Measurements from ENCODE around the gene GAR1. TPM values are rescaled to one million over a fixed set of nuclear protein-coding genes. Genes with fewer than 3 reads are reported as not detected.
"Not testable (repeated sequence)": the region's sequence is repeated elsewhere in the genome, so short reads cannot be mapped to it uniquely, and the experiment has no call there.

GAR1 gene
- total RNA-seq (2012; rRNA removed), result 4.6 and 5.6 TPM in 2 replicates

DNA sequence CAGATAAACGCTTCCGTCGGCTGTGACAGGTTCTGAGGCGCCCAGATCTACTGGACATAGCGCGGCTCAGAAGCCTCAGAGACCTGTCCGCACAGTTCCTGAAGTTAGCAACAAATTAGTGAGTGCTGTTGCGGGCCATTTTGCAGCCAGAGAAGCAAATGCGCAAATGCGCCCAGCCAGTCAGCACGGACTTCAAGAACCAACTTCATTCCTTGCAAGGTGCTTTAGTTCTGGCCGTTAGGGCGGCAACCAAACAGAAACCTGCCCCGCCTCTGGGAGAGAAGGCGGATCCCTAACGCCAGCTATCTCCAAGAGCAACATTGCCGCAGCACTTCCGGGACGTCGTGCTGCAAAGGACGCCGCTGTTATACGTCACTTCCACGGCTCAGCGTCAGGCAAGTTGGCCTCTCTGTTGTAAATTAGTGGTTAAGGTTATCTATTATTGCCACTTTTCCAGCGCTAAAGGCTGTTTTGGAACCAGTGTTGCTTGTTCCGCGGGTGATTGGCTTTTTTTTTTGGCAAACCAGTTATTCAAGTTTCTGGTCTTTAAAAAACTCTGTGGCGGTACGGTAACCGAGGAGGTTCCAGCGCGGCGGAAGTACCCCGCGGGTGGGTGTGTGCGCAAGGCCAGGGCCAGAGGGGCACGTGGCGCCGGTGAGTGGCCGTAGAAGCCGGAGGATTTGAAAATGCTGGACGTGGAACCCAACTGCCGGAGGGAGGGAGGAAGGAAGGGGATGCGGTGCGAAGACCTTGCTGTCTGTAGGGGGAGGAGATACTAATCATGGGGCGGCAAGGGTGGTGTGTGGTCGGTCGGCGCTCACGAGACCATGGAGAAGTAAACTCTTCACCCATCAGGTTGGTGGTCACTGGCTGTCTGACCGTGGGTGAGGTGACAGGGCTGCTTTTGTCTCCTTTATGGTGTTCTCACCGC, at the start of gene GAR1:
GAR1 (plus strand) TSS at position 612 of the 931 bp plus-strand sequence. CDS start 403 bp downstream, outside the sequence.
- Histone ChIP-seq H3K4me1 (ENCODE audit: control insufficient read depth, insufficient read depth, low read length) (peaks cover 13% of the 10 kb centered on the region), H3K4me3 (ENCODE audit: low read length) (peak within 1 kb of the TSS; percentile 97), H3K27me3 (ENCODE audit: control insufficient read depth, insufficient read depth, low read length) (no peaks in the 10 kb centered on the region), H3K9me3 (replicated peaks; ENCODE audit: low read length) (no peaks in the 10 kb centered on the region), H3K36me3 (ENCODE audit: insufficient read depth, low read length) (peaks cover 15% of the 10 kb centered on the region), H3K4me2 (ENCODE audit: low read length) (peak within 1 kb of the TSS; percentile 93), H3K9ac (ENCODE audit: low read depth, low read length) (peak within 1 kb of the TSS; percentile 85)

- not testable (repeated sequence) for H3K4me1 ChIP-seq (ENCODE audit: control insufficient read depth, insufficient read depth, low read length); H3K27me3 ChIP-seq (ENCODE audit: control insufficient read depth, insufficient read depth, low read length); H3K36me3 ChIP-seq (ENCODE audit: insufficient read depth, low read length); H3K9ac ChIP-seq (ENCODE audit: low read depth, low read length); H3K4me3 ChIP-seq (ENCODE audit: low read length); H3K9me3 ChIP-seq (replicated peaks; ENCODE audit: low read length); H3K4me2 ChIP-seq (ENCODE audit: low read length)
These were observed 33.5 kb upstream of the GAR1 start for GRCh38 chr4:109782092-109782491.

GRCh38 chr4:109786846-109787245, 28.7 kb upstream of the GAR1 start:
- no peaks in the 10 kb centered on the region for H3K27me3 ChIP-seq (ENCODE audit: control insufficient read depth, insufficient read depth, low read length)

GRCh38 chr4:109787807-109788206, 27.8 kb upstream of the GAR1 start:
- H3K4me2 ChIP-seq (ENCODE audit: low read length), result no peak overlapping the region

More at GRCh38 chr4:109786846-109787245, 28.7 kb upstream of the GAR1 start:
- Histone ChIP-seq H3K4me3 (ENCODE audit: low read length) (no peak overlapping the region), H3K36me3 (ENCODE audit: insufficient read depth, low read length) (no peaks in the 10 kb centered on the region), H3K9me3 (replicated peaks; ENCODE audit: low read length) (no peaks in the 10 kb centered on the region), H3K4me2 (ENCODE audit: low read length) (no peak overlapping the region), H3K4me1 (ENCODE audit: control insufficient read depth, insufficient read depth, low read length) (no peaks in the 10 kb centered on the region), H3K9ac (ENCODE audit: low read depth, low read length) (no peak overlapping the region)

DNA sequence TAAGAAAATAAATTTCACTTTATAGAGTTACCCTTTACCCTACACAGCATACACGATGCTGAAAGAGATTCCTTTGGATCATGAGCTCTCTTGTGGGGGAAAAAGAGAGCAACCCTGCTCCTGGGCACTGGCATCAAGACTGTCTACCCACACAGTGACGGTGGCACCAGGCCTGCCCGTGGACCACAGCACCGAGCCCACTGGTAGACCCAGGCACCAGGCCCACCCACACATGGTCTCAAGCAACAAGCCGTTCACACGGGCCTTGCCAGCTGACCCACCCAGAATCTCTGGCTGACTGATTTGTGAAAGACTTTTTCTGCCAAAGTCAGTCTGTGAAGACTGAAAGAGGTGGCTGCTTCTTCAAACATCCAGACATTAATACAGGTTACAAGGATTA, 20.5 kb upstream of the GAR1 start:
- H3K4me1 ChIP-seq (ENCODE audit: control insufficient read depth, insufficient read depth, low read length), result no peaks in the 10 kb centered on the region
- H3K36me3 ChIP-seq (ENCODE audit: insufficient read depth, low read length), result no peaks in the 10 kb centered on the region
- no peak overlapping the region for H3K9ac ChIP-seq (ENCODE audit: low read depth, low read length)
- peaks cover 4% of the 10 kb centered on the region for H3K27me3 ChIP-seq (ENCODE audit: control insufficient read depth, insufficient read depth, low read length)
- no peak overlapping the region for H3K4me2 ChIP-seq (ENCODE audit: low read length)
- no peaks in the 10 kb centered on the region for H3K9me3 ChIP-seq (replicated peaks; ENCODE audit: low read length)
- H3K4me3 ChIP-seq (ENCODE audit: low read length), result no peak overlapping the region

More at GRCh38 chr4:109787807-109788206, 27.8 kb upstream of the GAR1 start:
- H3K9me3 ChIP-seq (replicated peaks; ENCODE audit: low read length), result no peaks in the 10 kb centered on the region
- no peak overlapping the region for H3K9ac ChIP-seq (ENCODE audit: low read depth, low read length)
- no peak overlapping the region for H3K4me3 ChIP-seq (ENCODE audit: low read length)
- H3K4me1 ChIP-seq (ENCODE audit: control insufficient read depth, insufficient read depth, low read length), result no peaks in the 10 kb centered on the region
- no peaks in the 10 kb centered on the region for H3K27me3 ChIP-seq (ENCODE audit: control insufficient read depth, insufficient read depth, low read length)
- no peaks in the 10 kb centered on the region for H3K36me3 ChIP-seq (ENCODE audit: insufficient read depth, low read length)

DNA sequence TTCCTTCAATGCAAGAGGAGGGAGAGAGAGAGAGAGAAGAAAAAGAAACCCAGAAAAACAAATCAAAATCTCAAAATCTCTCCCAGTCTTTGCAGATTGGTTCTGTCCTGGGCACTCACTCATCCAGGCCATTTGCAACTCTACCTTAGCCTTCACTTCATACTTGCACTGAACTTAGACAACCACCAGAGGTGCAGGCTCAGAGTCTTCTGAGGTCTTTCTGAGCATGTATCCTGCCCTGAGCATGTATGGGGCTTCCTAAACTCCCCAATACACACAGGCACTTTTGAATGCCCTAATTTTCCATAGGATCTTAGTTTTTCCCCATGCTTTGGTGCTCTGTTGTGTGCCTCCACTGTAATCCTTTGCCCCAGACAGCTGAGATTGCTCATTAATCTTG, 16.7 kb upstream of the GAR1 start:
- Histone ChIP-seq H3K9me3 (replicated peaks; ENCODE audit: low read length) (no peaks in the 10 kb centered on the region), H3K27me3 (ENCODE audit: control insufficient read depth, insufficient read depth, low read length) (no peaks in the 10 kb centered on the region), H3K4me3 (ENCODE audit: low read length) (no peak overlapping the region), H3K36me3 (ENCODE audit: insufficient read depth, low read length) (no peaks in the 10 kb centered on the region), H3K9ac (ENCODE audit: low read depth, low read length) (no peak overlapping the region), H3K4me2 (ENCODE audit: low read length) (no peak overlapping the region), H3K4me1 (ENCODE audit: control insufficient read depth, insufficient read depth, low read length) (no peaks in the 10 kb centered on the region)

GRCh38 chr4:109801099-109801789, 14.3 kb upstream of the GAR1 start:
- no peak overlapping the region for H3K4me3 ChIP-seq (ENCODE audit: low read length)

DNA sequence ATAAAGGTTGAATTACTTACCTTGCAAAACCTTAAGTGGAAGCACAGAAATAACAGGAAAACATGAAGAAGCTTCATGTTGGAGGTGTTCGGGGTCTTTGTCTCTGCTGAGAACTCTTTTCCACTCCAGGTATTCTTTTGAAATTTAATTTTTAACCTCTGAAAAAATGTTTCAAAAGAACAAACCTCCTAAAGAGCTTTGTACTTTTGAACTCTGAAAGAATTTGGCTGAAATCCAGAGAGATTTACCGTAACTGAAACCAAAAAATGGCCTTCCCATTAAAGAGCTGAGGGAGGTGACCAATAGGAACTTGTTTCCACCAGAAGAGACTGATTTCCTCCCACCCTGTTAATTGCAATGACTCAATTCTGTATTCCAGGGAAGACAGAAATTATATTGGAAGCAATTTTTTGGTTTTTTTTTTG, 13.7 kb upstream of the GAR1 start, which contains the start of gene CFI:
CFI (minus strand) TSS at position 105 of the 425 bp plus-strand sequence; CDS start at position 77, 28 bp downstream.
- no peaks in the 10 kb centered on the region for H3K27me3 ChIP-seq (ENCODE audit: control insufficient read depth, insufficient read depth, low read length)

More at GRCh38 chr4:109801099-109801789, 14.3 kb upstream of the GAR1 start:
- no peak overlapping the region for H3K4me2 ChIP-seq (ENCODE audit: low read length)
- H3K9me3 ChIP-seq (replicated peaks; ENCODE audit: low read length), result no peaks in the 10 kb centered on the region
- H3K4me1 ChIP-seq (ENCODE audit: control insufficient read depth, insufficient read depth, low read length), result no peaks in the 10 kb centered on the region
- no peak overlapping the region for H3K9ac ChIP-seq (ENCODE audit: low read depth, low read length)
- no peaks in the 10 kb centered on the region for H3K27me3 ChIP-seq (ENCODE audit: control insufficient read depth, insufficient read depth, low read length)
- no peaks in the 10 kb centered on the region for H3K36me3 ChIP-seq (ENCODE audit: insufficient read depth, low read length)

DNA sequence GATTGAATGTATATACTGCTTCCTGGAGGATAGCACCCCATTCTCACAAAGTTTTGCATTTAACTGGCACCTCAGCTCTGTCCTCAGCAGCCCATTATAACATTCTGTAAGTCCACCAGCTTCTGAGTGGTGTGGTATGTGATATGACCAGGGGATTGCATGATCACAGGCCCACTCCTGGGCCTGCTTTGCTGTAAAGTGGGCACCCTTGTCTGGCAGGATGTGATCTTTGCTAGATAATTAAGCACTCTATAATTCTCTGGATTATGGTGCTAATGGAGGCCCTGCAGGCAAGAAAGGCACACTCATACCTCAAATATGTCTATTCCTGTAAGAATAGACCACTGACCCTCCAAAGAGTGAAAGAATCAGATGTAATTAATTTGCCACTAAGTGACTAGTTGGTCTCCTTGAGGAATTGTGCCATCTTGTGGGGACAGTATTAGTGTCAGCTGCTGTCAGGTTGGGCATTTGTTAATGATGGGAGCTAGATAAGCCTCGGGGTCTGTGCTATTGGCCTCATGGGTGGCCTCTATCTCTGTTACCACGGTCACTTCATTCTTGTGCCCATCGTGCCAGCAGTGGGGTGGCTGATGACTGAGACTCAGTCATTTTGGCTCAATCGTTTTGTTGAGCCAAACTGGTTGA, 11.5 kb upstream of the GAR1 start:
- no peak overlapping the region for H3K9ac ChIP-seq (ENCODE audit: low read depth, low read length)
- H3K9me3 ChIP-seq (replicated peaks; ENCODE audit: low read length), result no peaks in the 10 kb centered on the region

More for the DNA sequence above, 13.7 kb upstream of the GAR1 start, which contains the start of gene CFI:
- H3K4me2 ChIP-seq (ENCODE audit: low read length), result peak within 1 kb of the TSS; percentile 23
- H3K4me3 ChIP-seq (ENCODE audit: low read length), result no peak within 1 kb of the TSS
- no peaks in the 10 kb centered on the region for H3K36me3 ChIP-seq (ENCODE audit: insufficient read depth, low read length)
- no peaks in the 10 kb centered on the region for H3K4me1 ChIP-seq (ENCODE audit: control insufficient read depth, insufficient read depth, low read length)
- no peaks in the 10 kb centered on the region for H3K9me3 ChIP-seq (replicated peaks; ENCODE audit: low read length)
- no peak within 1 kb of the TSS for H3K9ac ChIP-seq (ENCODE audit: low read depth, low read length)

GRCh38 chr4:109809655-109810054, 5.9 kb upstream of the GAR1 start:
- no peak overlapping the region for H3K4me3 ChIP-seq (ENCODE audit: low read length)
- H3K9ac ChIP-seq (ENCODE audit: low read depth, low read length), result no peak overlapping the region
- H3K9me3 ChIP-seq (replicated peaks; ENCODE audit: low read length), result no peaks in the 10 kb centered on the region
- H3K27me3 ChIP-seq (ENCODE audit: control insufficient read depth, insufficient read depth, low read length), result no peaks in the 10 kb centered on the region
- H3K4me2 ChIP-seq (ENCODE audit: low read length), result no peak overlapping the region
- H3K36me3 ChIP-seq (ENCODE audit: insufficient read depth, low read length), result no peaks in the 10 kb centered on the region
- peaks cover 1% of the 10 kb centered on the region for H3K4me1 ChIP-seq (ENCODE audit: control insufficient read depth, insufficient read depth, low read length)

More for the DNA sequence above, 11.5 kb upstream of the GAR1 start:
- H3K27me3 ChIP-seq (ENCODE audit: control insufficient read depth, insufficient read depth, low read length), result no peaks in the 10 kb centered on the region
- H3K4me1 ChIP-seq (ENCODE audit: control insufficient read depth, insufficient read depth, low read length), result no peaks in the 10 kb centered on the region
- no peaks in the 10 kb centered on the region for H3K36me3 ChIP-seq (ENCODE audit: insufficient read depth, low read length)
- H3K4me2 ChIP-seq (ENCODE audit: low read length), result no peak overlapping the region
- H3K4me3 ChIP-seq (ENCODE audit: low read length), result no peak overlapping the region
